ENCODE results near the gene RABGGTA.

DNA sequence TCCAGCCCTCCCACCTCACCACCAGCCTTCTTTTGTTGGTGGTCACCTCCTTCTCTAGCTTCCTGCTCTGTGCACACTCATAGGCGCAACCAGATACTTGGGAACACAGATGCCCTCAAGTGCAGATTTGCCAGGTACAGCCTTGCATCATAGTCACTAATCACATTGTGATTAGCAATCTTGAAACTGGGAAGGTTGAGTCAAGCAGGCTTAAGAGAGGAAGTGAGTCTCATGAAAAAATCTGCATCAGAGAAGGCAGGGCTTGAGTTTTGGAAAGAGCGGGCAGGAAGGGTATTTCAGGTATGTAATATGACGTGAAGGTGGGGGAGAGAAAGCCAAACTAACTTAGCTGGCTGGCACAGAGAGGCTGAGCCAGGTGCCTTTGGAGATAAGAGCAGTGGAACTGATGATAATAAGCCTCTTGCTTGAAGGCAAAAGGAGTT lies 2.7 kb upstream of the RABGGTA start:
- no peak for TF ChIP-seq POLR2A (IDR thresholded peaks at IDR 0.05; ENCODE audit: low read depth, low read length)
- TF ChIP-seq POLR2AphosphoS5 (IDR thresholded peaks at IDR 0.05; ENCODE audit: low read depth, low read length): no peak
